GM12878 (cell line): ENCODE results near the gene SLFN5. TPM values are rescaled to one million over a fixed set of nuclear protein-coding genes. Genes with fewer than 3 reads are reported as not detected.

Experiments
- ATAC-seq: fragments of 200-7000 bp; cut with Tn5 transposase; 3 replicates; pipeline ENCODE4 v1.9.1; 2020; ENCODE audit warnings: mild to moderate bottlenecking, moderate library complexity
- BruUV-seq: library from RNA; stranded (reverse); fragments of 400-500 nt; replicated peaks from 2 replicates; lab custom pipeline; 2021; lab: Mats Ljungman, UMichigan
- CTCF ChIA-PET: fragments of 300-600 bp; sonication (Branson Sonifier 250); formaldehyde crosslinking; extraction: SDS; loops from one replicate; lab custom pipeline; 2021; ENCODE audit warnings: inconsistent platforms; lab: Yijun Ruan, JAX
- POLR2A ChIA-PET: fragments of 350-600 bp; formaldehyde crosslinking; extraction: SDS; loops from one replicate; lab custom pipeline; 2021; ENCODE audit warnings: inconsistent platforms; lab: Charles Lee
- RAD21 ChIA-PET: fragments of 300-600 bp; sonication (Branson Sonifier 250); formaldehyde crosslinking; loops from one replicate; lab custom pipeline; 2023; ENCODE audit warnings: antibody characterized with exemption; ENCODE audit not compliant: unreplicated experiment; lab: Charles Lee
- SMC1A ChIA-PET: fragments of 300-600 bp; sonication (Branson Sonifier 250); formaldehyde crosslinking; loops from one replicate; lab custom pipeline; 2023; ENCODE audit not compliant: unreplicated experiment, uncharacterized antibody; lab: Charles Lee
- DNase-seq: peaks from one replicate; pipeline ENCODE4 v3.0.0-alpha.2; 2011; ENCODE audit warnings: low read depth, low spot score
- FAIRE-seq: peaks from 3 replicates; lab custom pipeline; 2011; peaks lifted over from hg19 to GRCh38; lab: Jason Lieb, UNC
- H2AFZ ChIP-seq: 2 replicates; pipeline ENCODE4 v1.6.0; 2011; ENCODE audit warnings: low read depth, low read length, control low read depth; ENCODE audit not compliant: control insufficient read depth
- H3K27ac ChIP-seq: 2 replicates; pipeline ENCODE4 v1.5.1; 2011; ENCODE audit warnings: control low read depth; ENCODE audit not compliant: control insufficient read depth, insufficient read depth
- H3K27me3 ChIP-seq, 2 experiments: replicated peaks in 1 of 2; 2 replicates each; pipeline versions ENCODE4 v1.6.0 to v1.6.1; 2011; ENCODE audit warnings: low read length in 1 of 2; ENCODE audit not compliant: control insufficient read depth in 2 of 2, insufficient read depth in 2 of 2
- H3K36me3 ChIP-seq, 2 experiments: 2 replicates each; pipeline ENCODE4 v1.5.1; 2011; ENCODE audit warnings: low read length in 1 of 2; ENCODE audit not compliant: control insufficient read depth in 2 of 2, insufficient read depth in 2 of 2
- H3K4me1 ChIP-seq: 2 replicates; pipeline ENCODE4 v1.6.1; 2011; ENCODE audit warnings: mild to moderate bottlenecking, low read length, moderate library complexity, mixed read lengths; ENCODE audit not compliant: control insufficient read depth, insufficient read depth
- H3K4me2 ChIP-seq: 2 replicates; pipeline ENCODE4 v1.6.0; 2011; ENCODE audit warnings: control low read depth; ENCODE audit not compliant: control insufficient read depth, insufficient read depth
- H3K4me3 ChIP-seq: fragments of 200-600 bp; sonication (generic); 2 replicates; pipeline ENCODE4 v1.5.1; 2016
- H3K79me2 ChIP-seq: 2 replicates; pipeline ENCODE4 v1.6.0; 2011; ENCODE audit warnings: low read length; ENCODE audit not compliant: control insufficient read depth, insufficient read depth
- H3K9ac ChIP-seq: 2 replicates; pipeline ENCODE4 v1.8.0; 2011; ENCODE audit warnings: low read length, control low read depth, mixed read lengths; ENCODE audit not compliant: control insufficient read depth, insufficient read depth
- H3K9me3 ChIP-seq: replicated peaks from 3 replicates; pipeline ENCODE4 v1.5.1; 2011; ENCODE audit warnings: mild to moderate bottlenecking, low read length; ENCODE audit not compliant: control insufficient read depth, insufficient read depth
- H4K20me1 ChIP-seq: 2 replicates; pipeline ENCODE4 v1.6.0; 2011; ENCODE audit not compliant: control insufficient read depth, insufficient read depth
- ASH2L ChIP-seq: fragments of 300-600, 200-600 bp; sonication (generic); IDR thresholded peaks from 2 replicates; pipeline ENCODE4 v1.6.1; 2017; ENCODE audit warnings: low read depth, mild to moderate bottlenecking, borderline replicate concordance
- BMI1 ChIP-seq: fragments of 450-650 bp; IDR thresholded peaks from 2 replicates; pipeline ENCODE4 v1.6.1; 2016; ENCODE audit warnings: mild to moderate bottlenecking, moderate library complexity, borderline replicate concordance
- EGR1 ChIP-seq, 2 experiments: IDR thresholded peaks; 1 replicate in 1 of 2; 2 replicates in 1 of 2; pipeline ENCODE4 v1.6.1; 2011 to 2012; ENCODE audit warnings: low read depth in 2 of 2, low read length in 2 of 2, borderline replicate concordance in 1 of 2, mild to moderate bottlenecking in 1 of 2, moderate library complexity in 1 of 2
- GATAD2B ChIP-seq: fragments of 450-650 bp; conservative IDR thresholded peaks from 2 replicates; pipeline ENCODE4 v1.6.1; 2017; ENCODE audit warnings: low read depth, mild to moderate bottlenecking, moderate library complexity
- POLR2AphosphoS5 ChIP-seq: IDR thresholded peaks from 2 replicates; pipeline ENCODE4 v1.6.1; 2011; ENCODE audit warnings: mild to moderate bottlenecking, low read length, inconsistent platforms
- RFX5 ChIP-seq: IDR thresholded peaks from 2 replicates; pipeline ENCODE4 v1.6.1; 2011; ENCODE audit warnings: low read depth, low read length, improper control_type of control experiment
- TBL1XR1 ChIP-seq: IDR thresholded peaks from 2 replicates; pipeline ENCODE4 v1.6.1; 2012; ENCODE audit warnings: low read depth, low read length, improper control_type of control experiment
- WGBS: methylation state at CpG from one replicate; pipeline ENCODE4 v1.1.6; 2016; ENCODE audit warnings: low lambda C conversion rate; ENCODE audit not compliant: insufficient replicate concordance, insufficient coverage; ENCODE audit errors: missing lambda C conversion rate; 5-methylcytosine and 5-hydroxymethylcytosine counted together
- in situ Hi-C: fragments of 300-500 bp; cut with MboI; formaldehyde crosslinking; loops from 9 replicates; pipeline ENCODE4 v1.14.3; 2018; ENCODE audit warnings: mixed read lengths
- intact Hi-C: fragments of 100-400 bp; cut with micrococcal nuclease; formaldehyde crosslinking; loops from one replicate; pipeline ENCODE4 v1.14.2; 2022; ENCODE audit not compliant: unreplicated experiment
- polyA plus RNA-seq, 11 experiments: library from polyadenylated mRNA; depleted of rRNA in 4 of 11; unstranded in 6 of 11; stranded (reverse) in 5 of 11; fragments of >200 nt; fragmentation: Nextera tagmentation in 4 of 11; fragmentation: Illumina TruSeq in 1 of 11; extraction: Ambion mirVana in 4 of 11; extraction: Trizol in 1 of 11; gene quantifications; 1 replicate in 1 of 11; 2 replicates in 10 of 11; pipeline versions ENCODE4 v1.2.1 to v1.2.3, GENCODE V29; 2011 to 2016; ENCODE audit warnings: inconsistent platforms in 2 of 11, missing spikeins in 2 of 11, low read depth in 1 of 11
- total RNA-seq, 4 experiments: library from RNA; depleted of rRNA in 3 of 4; stranded (reverse); fragments of >200 nt in 3 of 4; fragmentation: Illumina TruSeq in 1 of 4; extraction: Trizol in 1 of 4; gene quantifications; 2 replicates each; pipeline versions ENCODE4 v1.2.1 to v1.2.3, GENCODE V29; 2013 to 2021
- TF ChIP-seq, protein P1 (sequence below): IDR thresholded peaks from 2 replicates; pipeline ENCODE4 v1.6.1; 2012; ENCODE audit warnings: low read depth, low read length, improper control_type of control experiment
- TF ChIP-seq, protein P2 (sequence below): fragments of 450-650 bp; IDR thresholded peaks from 2 replicates; pipeline ENCODE4 v1.6.1; 2017; ENCODE audit warnings: borderline replicate concordance
- TF ChIP-seq, protein P3 (sequence below): IDR thresholded peaks from 2 replicates; pipeline ENCODE4 v1.6.1; 2011; ENCODE audit warnings: low read depth, low read length, improper control_type of control experiment, borderline replicate concordance

SLFN5 gene
- total and polyA plus RNA-seq, 10 of the 15 experiments (the other 5 are each of a cell fraction or from before 2014, with no cell fraction given), result 0.19 to 2.1 (median 1.3) TPM

DNA sequence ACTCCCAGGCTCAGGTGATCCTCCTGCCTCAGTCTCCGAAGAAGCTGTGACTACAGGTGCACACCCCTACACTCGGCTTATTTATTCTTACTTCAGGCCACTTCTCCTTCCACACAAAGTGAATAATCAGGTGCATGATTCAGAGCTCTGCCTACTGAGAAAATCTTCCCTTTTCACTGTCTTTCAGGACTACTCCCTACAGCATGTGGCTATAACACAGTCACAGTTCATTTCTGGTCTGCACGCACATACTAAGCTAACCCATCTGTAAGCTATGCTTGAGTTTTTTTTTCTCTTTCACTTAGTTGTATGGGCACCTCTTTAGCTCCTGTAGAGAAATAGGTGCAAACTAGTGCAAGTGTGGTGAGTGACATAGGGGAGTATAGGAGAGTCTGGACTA lies 7.6 kb upstream of the SLFN5 start:
- Histone ChIP-seq H3K36me3 (no peaks in the 10 kb centered on the region), H4K20me1 (no peaks in the 10 kb centered on the region), H3K9me3 (no peaks in the 10 kb centered on the region), H3K4me1 (no peaks in the 10 kb centered on the region), H3K9ac (no peak overlapping the region), H3K27me3 (no peaks in the 10 kb centered on the region), H3K4me2 (no peak overlapping the region), H3K79me2 (no peaks in the 10 kb centered on the region), H3K4me3 (no peak overlapping the region), H3K27ac (no peak overlapping the region), H2AFZ (no peak overlapping the region)
- DNase-seq (no peak), ATAC-seq (no peak), FAIRE-seq (no peak)
- ChIA-PET POLR2A (no interaction called here), SMC1A (no interaction called here), RAD21 (no interaction called here), CTCF (no interaction called here)
- BruUV-seq, result no TSS peak
- in situ Hi-C loops (no loop called here), intact Hi-C loops (no loop called here)
- TF ChIP-seq ASH2L (no peak), EGR1 (IDR thresholded peaks at IDR 0.05; ENCODE audit: borderline replicate concordance in 1 of 2, low read depth in 2 of 2, low read length in 2 of 2) (no peak), RFX5 (no peak), BMI1 (no peak), TBL1XR1 (no peak), POLR2AphosphoS5 (no peak), GATAD2B (no peak)
- TF ChIP-seq, protein P1, sequence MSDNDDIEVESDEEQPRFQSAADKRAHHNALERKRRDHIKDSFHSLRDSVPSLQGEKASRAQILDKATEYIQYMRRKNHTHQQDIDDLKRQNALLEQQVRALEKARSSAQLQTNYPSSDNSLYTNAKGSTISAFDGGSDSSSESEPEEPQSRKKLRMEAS, result no peak
- TF ChIP-seq, protein P2, sequence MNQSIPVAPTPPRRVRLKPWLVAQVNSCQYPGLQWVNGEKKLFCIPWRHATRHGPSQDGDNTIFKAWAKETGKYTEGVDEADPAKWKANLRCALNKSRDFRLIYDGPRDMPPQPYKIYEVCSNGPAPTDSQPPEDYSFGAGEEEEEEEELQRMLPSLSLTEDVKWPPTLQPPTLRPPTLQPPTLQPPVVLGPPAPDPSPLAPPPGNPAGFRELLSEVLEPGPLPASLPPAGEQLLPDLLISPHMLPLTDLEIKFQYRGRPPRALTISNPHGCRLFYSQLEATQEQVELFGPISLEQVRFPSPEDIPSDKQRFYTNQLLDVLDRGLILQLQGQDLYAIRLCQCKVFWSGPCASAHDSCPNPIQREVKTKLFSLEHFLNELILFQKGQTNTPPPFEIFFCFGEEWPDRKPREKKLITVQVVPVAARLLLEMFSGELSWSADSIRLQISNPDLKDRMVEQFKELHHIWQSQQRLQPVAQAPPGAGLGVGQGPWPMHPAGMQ, result no peak
- TF ChIP-seq, protein P3, sequence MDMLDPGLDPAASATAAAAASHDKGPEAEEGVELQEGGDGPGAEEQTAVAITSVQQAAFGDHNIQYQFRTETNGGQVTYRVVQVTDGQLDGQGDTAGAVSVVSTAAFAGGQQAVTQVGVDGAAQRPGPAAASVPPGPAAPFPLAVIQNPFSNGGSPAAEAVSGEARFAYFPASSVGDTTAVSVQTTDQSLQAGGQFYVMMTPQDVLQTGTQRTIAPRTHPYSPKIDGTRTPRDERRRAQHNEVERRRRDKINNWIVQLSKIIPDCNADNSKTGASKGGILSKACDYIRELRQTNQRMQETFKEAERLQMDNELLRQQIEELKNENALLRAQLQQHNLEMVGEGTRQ, result no peak
- WGBS, result 59% methylated on average over 3 of the region's 3 CpGs
